HG02938 (cell line): Measurements from ENCODE around the gene LRFN2.

Experiments
- ATAC-seq: cut with Tn5 transposase; IDR thresholded peaks from one replicate; pipeline ENCODE4 v1.9.1; 2021; ENCODE audit warnings: mild to moderate bottlenecking, moderate library complexity; ENCODE audit not compliant: unreplicated experiment

LRFN2 gene

GRCh38 chr6:40353197-40353966, 233.8 kb downstream of the LRFN2 start:
- ATAC-seq = no peak

GRCh38 chr6:40352527-40353170, 234.5 kb downstream of the LRFN2 start:
- no peak for ATAC-seq

- ATAC-seq = no peak
Observed at GRCh38 chr6:40352006-40352405, 235.2 kb downstream of the LRFN2 start.

GRCh38 chr6:40350747-40351217, 236.4 kb downstream of the LRFN2 start:
- no peak for ATAC-seq

GRCh38 chr6:40349901-40350746, 237.0 kb downstream of the LRFN2 start:
- ATAC-seq = no peak

- no peak for ATAC-seq
Observed at GRCh38 chr6:40349123-40349900, 237.9 kb downstream of the LRFN2 start.

GRCh38 chr6:40348591-40348990, 238.6 kb downstream of the LRFN2 start:
- no peak for ATAC-seq

GRCh38 chr6:40347571-40348011, 239.6 kb downstream of the LRFN2 start:
- ATAC-seq = no peak

- ATAC-seq = no peak
Observed at GRCh38 chr6:40346246-40346645, 240.9 kb downstream of the LRFN2 start.

GRCh38 chr6:40344566-40345167, 242.5 kb downstream of the LRFN2 start:
- no peak for ATAC-seq

- no peak for ATAC-seq
Observed at GRCh38 chr6:40343877-40344565, 243.1 kb downstream of the LRFN2 start.

- no peak for ATAC-seq
Observed at GRCh38 chr6:40343318-40343876, 243.8 kb downstream of the LRFN2 start.

GRCh38 chr6:40342723-40343122, 244.4 kb downstream of the LRFN2 start:
- no peak for ATAC-seq

GRCh38 chr6:40341726-40342125, 245.4 kb downstream of the LRFN2 start:
- ATAC-seq = no peak
